GM12891 (cell line): ENCODE results near the gene ASGR1.
"Not testable (repeated sequence)": the region's sequence is repeated elsewhere in the genome, so short reads cannot be mapped to it uniquely, and the experiment has no call there.

Experiments
- PAX5 ChIP-seq: IDR thresholded peaks from 2 replicates; pipeline ENCODE4 v1.6.1; 2011; ENCODE audit warnings: low read length, moderate library complexity, mild to moderate bottlenecking; ENCODE audit not compliant: insufficient read depth, severe bottlenecking
- POLR2A ChIP-seq: IDR thresholded peaks from 2 replicates; pipeline ENCODE4 v1.6.1; 2011; ENCODE audit warnings: low read depth, low read length, control low read depth
- POLR2AphosphoS5 ChIP-seq: IDR thresholded peaks from 2 replicates; pipeline ENCODE4 v1.6.1; 2011; ENCODE audit warnings: low read depth, low read length, control low read depth
- POU2F2 ChIP-seq: IDR thresholded peaks from 2 replicates; pipeline ENCODE4 v1.6.1; 2011; ENCODE audit warnings: low read depth, mild to moderate bottlenecking, control low read depth, low read length, moderate library complexity
- SPI1 ChIP-seq: IDR thresholded peaks from 2 replicates; pipeline ENCODE4 v1.6.1; 2011; ENCODE audit warnings: low read depth, low read length, control low read depth
- TAF1 ChIP-seq: IDR thresholded peaks from 2 replicates; pipeline ENCODE4 v1.6.1; 2011; ENCODE audit warnings: low read depth, low read length, control low read depth

DNA sequence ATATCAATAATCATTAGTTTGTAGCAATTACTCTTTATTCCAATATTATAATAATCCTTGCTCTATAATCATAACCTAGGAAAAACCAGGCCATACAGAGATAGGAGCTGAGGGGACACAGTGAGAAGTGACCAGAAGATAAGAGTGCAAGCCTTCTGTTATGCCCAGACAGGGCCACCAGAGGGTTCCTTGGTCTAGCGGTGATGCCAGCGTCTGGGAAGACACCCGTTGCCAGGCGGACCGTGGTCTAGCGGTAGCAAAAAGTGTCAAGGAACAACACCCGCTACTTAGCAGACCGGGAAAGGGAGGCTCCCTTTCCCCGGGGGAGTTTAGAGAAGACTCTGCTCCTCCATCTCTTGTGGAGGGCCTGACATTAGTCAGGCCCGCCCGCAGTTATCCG is 52.8 kb downstream of the ASGR1 start:
- not testable (repeated sequence) for TF ChIP-seq POLR2A, SPI1, POLR2AphosphoS5, TAF1, POU2F2, PAX5
